DOHH2 (cell line): ENCODE data around the gene SMG6.

Experiments used
- H3F3A ChIP-seq: fragments of 200-600 bp; sonication (generic), shearing (Covaris generic); 2 replicates; pipeline ENCODE4 v1.6.0; 2016; ENCODE audit warnings: antibody characterized with exemption, mild to moderate bottlenecking; ENCODE audit not compliant: control insufficient read depth, insufficient read depth
- H3K27ac ChIP-seq: fragments of 200-600 bp; sonication (generic); 2 replicates; pipeline ENCODE4 v1.5.1; 2014; ENCODE audit warnings: low read depth, mild to moderate bottlenecking, low read length, moderate library complexity
- H3K27me3 ChIP-seq: fragments of 200-600 bp; sonication (generic); 2 replicates; pipeline ENCODE4 v1.6.1; 2014; ENCODE audit warnings: mild to moderate bottlenecking, low read length, mixed read lengths; ENCODE audit not compliant: control insufficient read depth
- H3K36me3 ChIP-seq: fragments of 200-600 bp; sonication (generic); 2 replicates; pipeline ENCODE4 v1.6.1; 2014; ENCODE audit warnings: mild to moderate bottlenecking, low read length, moderate library complexity, mixed read lengths; ENCODE audit not compliant: control insufficient read depth
- H3K4me1 ChIP-seq: fragments of 200-600 bp; sonication (generic); 2 replicates; pipeline ENCODE4 v1.6.1; 2014; ENCODE audit warnings: mild to moderate bottlenecking, low read length, mixed read lengths; ENCODE audit not compliant: control insufficient read depth
- H3K4me2 ChIP-seq: fragments of 200-600 bp; sonication (generic); 2 replicates; pipeline ENCODE4 v1.6.0; 2014; ENCODE audit warnings: mild to moderate bottlenecking, low read length, moderate library complexity
- H3K4me3 ChIP-seq: fragments of 200-600 bp; sonication (generic); 2 replicates; pipeline ENCODE4 v1.5.1; 2014; ENCODE audit warnings: mild to moderate bottlenecking, low read length, mixed read lengths
- H3K79me2 ChIP-seq: fragments of 200-600 bp; sonication (generic); 2 replicates; pipeline ENCODE4 v1.6.1; 2014; ENCODE audit warnings: mild to moderate bottlenecking, low read length, mixed read lengths; ENCODE audit not compliant: control insufficient read depth
- H3K9me2 ChIP-seq: fragments of 200-600 bp; sonication (generic); replicated peaks from 2 replicates; pipeline ENCODE4 v1.6.1; 2014; ENCODE audit warnings: mild to moderate bottlenecking, low read length, mixed read lengths; ENCODE audit not compliant: control insufficient read depth
- H3K9me3 ChIP-seq: fragments of 200-600 bp; sonication (generic); 2 replicates; pipeline ENCODE4 v1.6.1; 2014; ENCODE audit warnings: antibody characterized with exemption, low read length, mixed read lengths; ENCODE audit not compliant: control insufficient read depth, insufficient read depth
- H4K20me1 ChIP-seq: fragments of 200-600 bp; sonication (generic); 2 replicates; pipeline ENCODE4 v1.6.0; 2014; ENCODE audit warnings: low read depth, mild to moderate bottlenecking, antibody characterized with exemption, low read length, moderate library complexity; ENCODE audit not compliant: control insufficient read depth, insufficient read depth
- CTCF ChIP-seq: fragments of 200-600 bp; sonication (generic); IDR thresholded peaks from one replicate; pipeline ENCODE4 v1.5.1; 2014; ENCODE audit warnings: antibody characterized with exemption, mild to moderate bottlenecking, low read depth, low read length; ENCODE audit not compliant: poor library complexity, severe bottlenecking
- EZH2phosphoT487 ChIP-seq: fragments of 200-600 bp; sonication (generic); IDR thresholded peaks from 2 replicates; pipeline ENCODE4 v1.6.1; 2017; ENCODE audit warnings: borderline replicate concordance, mild to moderate bottlenecking, antibody characterized with exemption, low read length, moderate library complexity, mixed read lengths

SMG6 gene

GRCh38 chr17:2089021-2089422, 214.6 kb downstream of the SMG6 start:
- Histone ChIP-seq H3K36me3 (peaks cover 9% of the 10 kb centered on the region; the same call in 1 of the 2 replicates), H3K9me3 (no peaks in the 10 kb centered on the region), H3K9me2 (no peaks in the 10 kb centered on the region), H3F3A (peaks cover 2% of the 10 kb centered on the region; the same call in 1 of the 2 replicates), H3K27ac (peak overlapping the region; percentile 48), H3K27me3 (no peaks in the 10 kb centered on the region), H3K4me1 (peaks cover 56% of the 10 kb centered on the region), H4K20me1 (no peaks in the 10 kb centered on the region; the same call in none of the 2 replicates), H3K79me2 (no peaks in the 10 kb centered on the region), H3K4me3 (peak overlapping the region; percentile 70), H3K4me2 (peak overlapping the region; percentile 95)
- TF ChIP-seq EZH2phosphoT487 (no peak), CTCF (no peak)

GRCh38 chr17:2087597-2088211, 215.9 kb downstream of the SMG6 start:
- Histone ChIP-seq H3K9me2 (no peaks in the 10 kb centered on the region), H3K4me2 (peak overlapping the region; percentile 95), H3K4me1 (peaks cover 56% of the 10 kb centered on the region), H4K20me1 (no peaks in the 10 kb centered on the region; the same call in none of the 2 replicates), H3K4me3 (peak overlapping the region; percentile 70), H3K79me2 (no peaks in the 10 kb centered on the region), H3K36me3 (peaks cover 9% of the 10 kb centered on the region; the same call in 1 of the 2 replicates), H3K27me3 (no peaks in the 10 kb centered on the region), H3F3A (peaks cover 2% of the 10 kb centered on the region; the same call in 1 of the 2 replicates), H3K27ac (peak overlapping the region; percentile 23; the same call in 1 of the 2 replicates), H3K9me3 (no peaks in the 10 kb centered on the region)
- TF ChIP-seq EZH2phosphoT487, result no peak
- no peak for TF ChIP-seq CTCF

GRCh38 chr17:2086306-2086705, 217.3 kb downstream of the SMG6 start:
- Histone ChIP-seq H3K27ac (no peak overlapping the region), H3K9me3 (no peaks in the 10 kb centered on the region), H3K4me3 (no peak overlapping the region), H3K4me1 (peaks cover 53% of the 10 kb centered on the region), H3K79me2 (no peaks in the 10 kb centered on the region), H3K9me2 (no peaks in the 10 kb centered on the region), H4K20me1 (no peaks in the 10 kb centered on the region; the same call in none of the 2 replicates), H3F3A (peaks cover 2% of the 10 kb centered on the region; the same call in 1 of the 2 replicates), H3K4me2 (no peak overlapping the region), H3K27me3 (no peaks in the 10 kb centered on the region), H3K36me3 (peaks cover 10% of the 10 kb centered on the region)
- TF ChIP-seq EZH2phosphoT487 (no peak), CTCF (no peak)
